ENCODE results near the gene APEX1.
A peak's percentile ranks its signal among the peaks of the same experiment; 100 is the strongest.
"Not testable (repeated sequence)": the region's sequence is repeated elsewhere in the genome, so short reads cannot be mapped to it uniquely, and the experiment has no call there.

APEX1 gene

GRCh38 chr14:20472536-20473169 is 17.6 kb downstream of the APEX1 start:
- DNase-seq (ENCODE audit: low read depth in 2 of 2): no peak

DNA sequence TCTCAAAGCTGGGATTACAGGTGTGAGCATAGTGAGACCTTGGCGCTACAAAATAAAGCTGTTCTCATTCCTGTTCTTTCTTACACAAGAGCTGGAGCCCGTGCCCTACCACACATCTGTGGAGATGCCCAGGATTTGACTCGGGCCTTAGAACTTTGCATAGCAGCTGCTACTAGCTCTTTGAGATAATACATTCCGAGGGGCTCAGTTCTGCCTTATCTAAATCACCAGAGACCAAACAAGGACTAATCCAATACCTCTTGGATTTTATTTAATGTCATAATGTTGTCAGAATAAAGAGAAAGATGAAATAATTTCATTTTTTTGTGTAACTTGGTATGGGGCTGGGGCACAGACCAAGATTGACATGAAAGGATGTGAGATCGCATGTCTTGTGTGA is 21.8 kb downstream of the APEX1 start:
- DNase-seq (ENCODE audit: low read depth in 2 of 2): no peak

GRCh38 chr14:20477211-20477876 is 22.3 kb downstream of the APEX1 start:
- DNase-seq (ENCODE audit: low read depth in 2 of 2): no peak

- no peak for DNase-seq (ENCODE audit: low read depth in 2 of 2)
Observed at GRCh38 chr14:20478894-20479293, 23.9 kb downstream of the APEX1 start.

- no peak for DNase-seq (ENCODE audit: low read depth in 2 of 2)
Observed at GRCh38 chr14:20482382-20482781, 27.4 kb downstream of the APEX1 start.

GRCh38 chr14:20485900-20486299 is 30.9 kb downstream of the APEX1 start:
- no peak for DNase-seq (ENCODE audit: low read depth in 2 of 2)

GRCh38 chr14:20486684-20487395 is 31.8 kb downstream of the APEX1 start:
- DNase-seq (ENCODE audit: low read depth in 2 of 2): no peak

GRCh38 chr14:20487396-20487725 is 32.3 kb downstream of the APEX1 start:
- DNase-seq (ENCODE audit: low read depth in 2 of 2): no peak

DNA sequence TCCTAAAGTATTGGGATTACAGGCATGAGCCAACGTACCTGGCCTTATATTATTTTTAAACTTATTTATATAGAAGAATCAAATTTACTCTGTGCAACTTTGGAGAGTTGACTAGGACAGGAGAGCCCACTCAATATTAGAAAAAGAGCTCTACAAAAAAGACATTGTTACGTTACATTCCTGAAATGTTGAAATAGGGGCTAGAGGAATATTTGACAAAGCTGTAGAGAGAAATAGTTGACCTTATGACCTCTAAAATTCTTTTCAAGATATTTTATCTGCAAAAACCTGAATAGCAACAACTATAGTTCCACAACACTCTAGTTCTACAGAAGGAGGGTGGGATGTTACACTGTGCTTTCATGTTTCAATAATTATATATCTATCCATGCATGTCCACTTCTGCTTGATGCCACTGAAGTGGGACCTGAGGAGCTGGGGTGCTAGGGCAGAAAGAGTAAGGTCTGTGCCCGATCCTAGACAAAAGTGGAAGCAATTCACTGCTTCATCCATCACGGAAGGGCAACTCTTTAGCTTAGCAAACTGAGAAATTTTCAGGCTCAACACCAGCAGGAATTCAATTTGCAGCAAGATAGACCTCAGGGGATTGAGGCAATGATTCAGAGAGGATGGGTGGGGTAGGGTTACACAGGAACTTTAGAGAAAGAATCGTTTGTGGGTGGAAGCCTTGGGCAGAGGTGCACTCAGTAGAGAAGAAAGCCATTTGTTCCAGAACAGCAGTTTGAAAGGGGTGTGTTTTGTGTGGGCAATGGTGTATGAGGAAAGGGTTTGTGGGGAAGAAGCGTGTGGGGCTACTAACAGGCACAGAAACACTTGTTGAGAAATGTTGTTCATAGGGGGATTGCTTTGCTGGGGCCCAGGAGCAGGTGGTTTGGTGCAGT is 34.3 kb downstream of the APEX1 start:
- DNase-seq (ENCODE audit: low read depth in 2 of 2): no peak

- DNase-seq (ENCODE audit: low read depth in 2 of 2): no peak
Observed at GRCh38 chr14:20490563-20490962, 35.5 kb downstream of the APEX1 start.

DNA sequence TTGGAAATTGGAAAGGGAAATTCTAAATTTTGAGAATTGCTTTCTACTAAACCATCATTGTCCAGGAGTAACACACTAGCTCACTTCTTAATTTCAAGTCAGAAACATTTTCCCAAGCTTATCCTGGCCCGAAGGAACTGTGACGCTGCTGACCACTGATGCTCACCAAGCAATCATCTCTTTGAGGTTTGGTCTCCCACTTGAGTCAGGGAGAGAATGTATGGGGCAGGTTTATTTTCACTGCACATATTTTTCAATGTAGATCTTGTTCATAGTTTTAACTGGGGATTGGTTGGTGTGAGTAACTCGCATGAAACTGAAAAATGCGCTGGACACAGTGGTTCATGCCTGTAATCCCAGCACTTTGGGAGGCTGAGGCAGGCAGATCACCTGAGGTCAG is 37.5 kb downstream of the APEX1 start:
- DNase-seq (ENCODE audit: low read depth in 2 of 2): no peak

GRCh38 chr14:20493634-20494033 is 38.6 kb downstream of the APEX1 start:
- no peak for DNase-seq (ENCODE audit: low read depth in 2 of 2)

- DNase-seq (ENCODE audit: low read depth in 2 of 2): no peak
Observed at GRCh38 chr14:20494935-20495766, 40.1 kb downstream of the APEX1 start.

DNA sequence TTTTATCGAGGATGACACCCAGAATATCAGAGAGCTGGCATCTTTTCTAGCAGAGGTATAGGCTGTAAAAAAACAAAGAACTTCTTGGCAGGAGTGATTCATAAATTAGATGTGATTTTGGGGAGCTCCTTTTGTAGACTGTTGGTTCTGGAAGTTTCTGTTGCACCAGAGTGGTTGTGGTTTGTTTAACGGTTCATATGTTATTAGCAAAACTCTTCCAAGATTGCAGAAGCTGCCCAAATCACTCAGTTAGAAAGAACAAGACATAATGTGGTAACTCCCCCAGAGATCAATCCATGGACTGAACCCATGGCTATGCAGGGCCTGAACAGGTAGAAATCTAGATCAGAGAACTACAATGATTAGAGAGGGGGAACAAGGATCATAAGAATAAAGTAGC is 43.6 kb downstream of the APEX1 start:
- no peak for DNase-seq (ENCODE audit: low read depth in 2 of 2)

GRCh38 chr14:20499108-20499507 is 44.1 kb downstream of the APEX1 start:
- DNase-seq (ENCODE audit: low read depth in 2 of 2): no peak

- no peak for DNase-seq (ENCODE audit: low read depth in 2 of 2)
Observed at GRCh38 chr14:20499881-20500280, 44.9 kb downstream of the APEX1 start.

- DNase-seq (ENCODE audit: low read depth in 2 of 2): peak; percentile 10 to 16
Observed at GRCh38 chr14:20501346-20501745, 46.3 kb downstream of the APEX1 start.

GRCh38 chr14:20503898-20504297 is 48.9 kb downstream of the APEX1 start:
- DNase-seq (ENCODE audit: low read depth in 2 of 2): no peak

DNA sequence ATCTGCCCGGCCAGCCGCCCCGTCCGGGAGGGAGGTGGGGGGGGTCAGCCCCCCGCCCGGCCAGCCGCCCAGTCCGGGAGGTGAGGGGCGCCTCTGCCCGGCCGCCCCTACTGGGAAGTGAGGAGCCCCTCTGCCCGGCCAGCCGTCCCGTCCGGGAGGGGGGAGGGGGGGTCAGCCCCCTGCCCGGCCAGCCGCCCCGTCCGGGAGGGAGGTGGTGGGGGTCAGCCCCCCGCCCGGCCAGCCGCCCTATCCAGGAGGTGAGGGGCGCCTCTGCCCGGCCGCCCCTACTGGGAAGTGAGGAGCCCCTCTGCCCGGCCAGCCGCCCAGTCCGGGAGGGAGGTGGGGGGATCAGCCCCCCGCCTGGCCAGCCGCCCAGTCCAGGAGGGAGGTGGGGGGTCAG is 51.2 kb downstream of the APEX1 start:
- not testable (repeated sequence) for DNase-seq (ENCODE audit: low read depth in 2 of 2)

- DNase-seq (ENCODE audit: low read depth in 2 of 2): not testable (repeated sequence)
Observed at GRCh38 chr14:20506752-20507151, 51.7 kb downstream of the APEX1 start.
